HUES48 (cell line): Measurements from ENCODE around the gene NRARP.

Experiments
- H3K27ac ChIP-seq: one replicate; pipeline ENCODE4 v1.7.0; 2013; ENCODE audit warnings: low read depth, low read length, inconsistent platforms
- H3K27me3 ChIP-seq: 2 replicates; pipeline ENCODE4 v1.6.1; 2013; ENCODE audit warnings: mild to moderate bottlenecking, low read length; ENCODE audit not compliant: control insufficient read depth, insufficient read depth
- H3K36me3 ChIP-seq: 2 replicates; pipeline ENCODE4 v1.6.1; 2013; ENCODE audit warnings: low read length; ENCODE audit not compliant: control insufficient read depth, insufficient read depth
- H3K4me1 ChIP-seq: 2 replicates; pipeline ENCODE4 v1.6.1; 2013; ENCODE audit warnings: mild to moderate bottlenecking, low read length; ENCODE audit not compliant: control insufficient read depth, insufficient read depth
- H3K4me3 ChIP-seq: 2 replicates; pipeline ENCODE4 v1.5.1; 2013; ENCODE audit warnings: mild to moderate bottlenecking, low read depth, low read length
- H3K9ac ChIP-seq: 2 replicates; pipeline ENCODE4 v1.6.1; 2013; ENCODE audit warnings: mild to moderate bottlenecking, low read depth, low read length, moderate library complexity
- H3K9me3 ChIP-seq: 2 replicates; pipeline ENCODE4 v1.6.1; 2013; ENCODE audit warnings: low read length; ENCODE audit not compliant: control insufficient read depth, insufficient read depth

NRARP gene

GRCh38 chr9:137314561-137315560 is 12.8 kb upstream of the NRARP start:
- H3K9ac ChIP-seq, result no peak overlapping the region
- H3K27me3 ChIP-seq, result no peaks in the 10 kb centered on the region
- H3K4me1 ChIP-seq, result no peaks in the 10 kb centered on the region
- H3K4me3 ChIP-seq, result no peak overlapping the region
- no peak overlapping the region for H3K27ac ChIP-seq
- no peaks in the 10 kb centered on the region for H3K9me3 ChIP-seq
- no peaks in the 10 kb centered on the region for H3K36me3 ChIP-seq

- H3K9me3 ChIP-seq, result no peaks in the 10 kb centered on the region
- H3K4me1 ChIP-seq, result no peaks in the 10 kb centered on the region
- no peak overlapping the region for H3K27ac ChIP-seq
- no peaks in the 10 kb centered on the region for H3K27me3 ChIP-seq
- no peaks in the 10 kb centered on the region for H3K36me3 ChIP-seq
- H3K4me3 ChIP-seq, result no peak overlapping the region
- no peak overlapping the region for H3K9ac ChIP-seq
These were observed 12.0 kb upstream of the NRARP start for GRCh38 chr9:137313956-137314560.

GRCh38 chr9:137313326-137313936 is 11.4 kb upstream of the NRARP start:
- Histone ChIP-seq H3K4me1 (no peaks in the 10 kb centered on the region), H3K27me3 (no peaks in the 10 kb centered on the region), H3K36me3 (no peaks in the 10 kb centered on the region), H3K9me3 (no peaks in the 10 kb centered on the region), H3K9ac (no peak overlapping the region), H3K4me3 (no peak overlapping the region), H3K27ac (no peak overlapping the region)

GRCh38 chr9:137312852-137313325 is 10.8 kb upstream of the NRARP start:
- Histone ChIP-seq H3K27ac (no peak overlapping the region), H3K9me3 (no peaks in the 10 kb centered on the region), H3K9ac (no peak overlapping the region), H3K36me3 (no peaks in the 10 kb centered on the region), H3K4me1 (no peaks in the 10 kb centered on the region), H3K4me3 (no peak overlapping the region), H3K27me3 (no peaks in the 10 kb centered on the region)

GRCh38 chr9:137311986-137312851 is 10.1 kb upstream of the NRARP start:
- Histone ChIP-seq H3K9ac (no peak overlapping the region), H3K4me1 (no peaks in the 10 kb centered on the region), H3K4me3 (no peak overlapping the region), H3K9me3 (no peaks in the 10 kb centered on the region), H3K27me3 (no peaks in the 10 kb centered on the region), H3K36me3 (no peaks in the 10 kb centered on the region), H3K27ac (no peak overlapping the region)

- Histone ChIP-seq H3K4me3 (no peak overlapping the region), H3K36me3 (no peaks in the 10 kb centered on the region), H3K9me3 (no peaks in the 10 kb centered on the region), H3K4me1 (no peaks in the 10 kb centered on the region), H3K27me3 (no peaks in the 10 kb centered on the region), H3K27ac (no peak overlapping the region), H3K9ac (no peak overlapping the region)
These were observed 9.3 kb upstream of the NRARP start for GRCh38 chr9:137311171-137311985.

GRCh38 chr9:137310189-137311052 is 8.3 kb upstream of the NRARP start:
- no peak overlapping the region for H3K9ac ChIP-seq
- no peak overlapping the region for H3K27ac ChIP-seq
- H3K27me3 ChIP-seq, result no peaks in the 10 kb centered on the region
- peaks cover 6% of the 10 kb centered on the region; the same call in 1 of the 2 replicates for H3K4me1 ChIP-seq
- H3K9me3 ChIP-seq, result no peaks in the 10 kb centered on the region
- no peak overlapping the region for H3K4me3 ChIP-seq
- H3K36me3 ChIP-seq, result no peaks in the 10 kb centered on the region

- Histone ChIP-seq H3K4me1 (peaks cover 9% of the 10 kb centered on the region; the same call in 1 of the 2 replicates), H3K9ac (no peak overlapping the region), H3K36me3 (no peaks in the 10 kb centered on the region), H3K4me3 (no peak overlapping the region), H3K9me3 (no peaks in the 10 kb centered on the region), H3K27me3 (no peaks in the 10 kb centered on the region), H3K27ac (no peak overlapping the region)
These were observed 7.5 kb upstream of the NRARP start for GRCh38 chr9:137309368-137310188.
